ENCODE measurements around the gene CDKN1C. TPM values are rescaled to one million over a fixed set of nuclear protein-coding genes. Genes with fewer than 3 reads are reported as not detected.

CDKN1C gene
- total RNA-seq, 1 experiment from 2014 or later, result not detected

Small RNA genes within 50 kb of the gene (small RNA-seq; reads per million reads assigned to genes)
- not detected for gene AC013791.1

Other genes starting within 250 kb of the CDKN1C start
- gene KCNQ1OT1, start 185.8 kb downstream of the CDKN1C start, total RNA-seq (2014; rRNA removed; shearing (Covaris generic); ENCODE audit: low replicate concordance), result 2.7 and 3.0 TPM in 2 replicates
- 0.25 TPM in 1 of 2 replicates, not detected in the other for gene PHLDA2, start 43.6 kb upstream of the CDKN1C start, total RNA-seq (2014; rRNA removed; shearing (Covaris generic); ENCODE audit: low replicate concordance)
- 80.5 and 171 TPM in 2 replicates for gene NAP1L4, start 106.6 kb upstream of the CDKN1C start, total RNA-seq (2014; rRNA removed; shearing (Covaris generic); ENCODE audit: low replicate concordance)
- 55.8 and 80.6 TPM in 2 replicates for gene CARS1, start 171.6 kb upstream of the CDKN1C start, total RNA-seq (2014; rRNA removed; shearing (Covaris generic); ENCODE audit: low replicate concordance)

Measured in Karpas-422 (cell line).